AG10803 (cell line): ENCODE results near the gene KYAT1.

Source experiments
- DNase-seq: peaks from one replicate; pipeline ENCODE4 v3.0.0; 2010; ENCODE audit warnings: low read depth
- H3K4me3 ChIP-seq: 2 replicates; pipeline ENCODE4 v1.5.1; 2011; ENCODE audit warnings: mild to moderate bottlenecking, low read length, control low read depth
- TF ChIP-seq, protein P1 (sequence below): conservative IDR thresholded peaks from 2 replicates; pipeline ENCODE4 v1.5.1; 2011; ENCODE audit warnings: mild to moderate bottlenecking, low read length, control low read depth, inconsistent platforms

KYAT1 gene

DNA sequence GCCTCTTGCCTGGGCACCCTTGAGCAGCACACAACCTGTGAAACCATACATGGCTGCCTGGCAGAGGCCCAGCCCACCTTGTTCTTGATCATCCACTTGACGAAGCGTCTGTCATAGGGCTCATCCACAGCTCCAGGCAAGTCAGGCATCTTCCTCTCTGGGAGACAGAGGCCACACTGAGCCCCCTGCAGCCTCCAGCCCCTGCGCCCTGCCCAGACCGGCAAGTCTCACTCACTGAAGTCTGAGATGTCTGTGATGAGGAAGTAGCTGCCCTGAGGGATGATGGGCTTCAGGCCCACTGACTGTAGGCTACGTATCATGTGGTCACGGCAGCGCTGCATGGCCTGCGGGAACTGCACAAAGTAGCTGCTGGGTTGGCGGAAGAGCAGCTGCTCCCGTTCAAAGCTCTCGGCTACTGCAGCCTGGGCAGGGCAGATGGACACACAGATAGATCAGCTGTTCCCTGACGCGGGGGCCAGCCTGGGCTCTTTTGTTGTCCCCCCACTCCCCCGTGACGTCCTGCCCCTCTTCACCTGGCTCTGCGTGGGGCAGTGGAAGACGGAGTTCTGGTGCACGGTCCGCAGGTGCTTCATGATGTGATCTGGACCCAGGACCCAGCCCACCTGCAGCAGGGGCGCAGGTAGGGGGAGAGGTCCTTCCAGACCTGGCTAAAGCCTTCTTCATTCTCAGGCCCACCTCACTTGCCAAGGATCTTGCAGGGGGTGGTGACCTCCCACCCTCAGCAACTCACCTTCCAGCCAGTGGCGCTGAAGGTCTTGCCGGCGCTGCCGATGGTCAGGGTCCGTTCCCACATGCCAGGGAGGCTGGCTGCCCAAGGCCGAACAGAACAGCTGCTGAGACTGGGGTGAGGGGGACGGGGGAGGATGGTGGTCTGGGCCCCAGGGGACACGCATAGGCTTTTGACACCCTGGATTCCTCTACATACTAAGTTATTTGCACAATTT is 46.2 kb downstream of the KYAT1 start:
- no peak for DNase-seq
- H3K4me3 ChIP-seq, result no peak overlapping the region
- TF ChIP-seq, protein P1, sequence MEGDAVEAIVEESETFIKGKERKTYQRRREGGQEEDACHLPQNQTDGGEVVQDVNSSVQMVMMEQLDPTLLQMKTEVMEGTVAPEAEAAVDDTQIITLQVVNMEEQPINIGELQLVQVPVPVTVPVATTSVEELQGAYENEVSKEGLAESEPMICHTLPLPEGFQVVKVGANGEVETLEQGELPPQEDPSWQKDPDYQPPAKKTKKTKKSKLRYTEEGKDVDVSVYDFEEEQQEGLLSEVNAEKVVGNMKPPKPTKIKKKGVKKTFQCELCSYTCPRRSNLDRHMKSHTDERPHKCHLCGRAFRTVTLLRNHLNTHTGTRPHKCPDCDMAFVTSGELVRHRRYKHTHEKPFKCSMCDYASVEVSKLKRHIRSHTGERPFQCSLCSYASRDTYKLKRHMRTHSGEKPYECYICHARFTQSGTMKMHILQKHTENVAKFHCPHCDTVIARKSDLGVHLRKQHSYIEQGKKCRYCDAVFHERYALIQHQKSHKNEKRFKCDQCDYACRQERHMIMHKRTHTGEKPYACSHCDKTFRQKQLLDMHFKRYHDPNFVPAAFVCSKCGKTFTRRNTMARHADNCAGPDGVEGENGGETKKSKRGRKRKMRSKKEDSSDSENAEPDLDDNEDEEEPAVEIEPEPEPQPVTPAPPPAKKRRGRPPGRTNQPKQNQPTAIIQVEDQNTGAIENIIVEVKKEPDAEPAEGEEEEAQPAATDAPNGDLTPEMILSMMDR, result no peak

DNA sequence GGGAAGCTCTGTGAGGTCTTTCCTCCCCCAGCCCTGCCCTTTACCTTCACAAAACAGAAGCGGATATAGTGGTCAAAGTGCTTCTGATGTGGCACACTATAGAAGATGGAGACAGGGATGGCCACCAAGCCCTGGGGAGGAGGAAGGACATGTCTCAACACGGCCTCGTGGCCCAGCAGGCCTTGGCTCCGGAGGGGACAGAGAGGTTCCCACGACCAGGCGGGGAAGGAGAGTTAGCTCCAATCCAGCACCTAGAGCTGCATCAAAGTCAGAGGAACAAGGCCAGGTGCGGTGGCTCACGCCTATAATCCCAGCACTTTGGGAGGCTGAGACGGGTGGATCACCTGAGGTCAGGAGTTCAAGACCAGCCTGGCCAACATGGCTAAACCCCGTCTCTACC is 48.1 kb downstream of the KYAT1 start:
- no peak overlapping the region for H3K4me3 ChIP-seq
- DNase-seq, result no peak
- TF ChIP-seq, protein P1, result no peak

DNA sequence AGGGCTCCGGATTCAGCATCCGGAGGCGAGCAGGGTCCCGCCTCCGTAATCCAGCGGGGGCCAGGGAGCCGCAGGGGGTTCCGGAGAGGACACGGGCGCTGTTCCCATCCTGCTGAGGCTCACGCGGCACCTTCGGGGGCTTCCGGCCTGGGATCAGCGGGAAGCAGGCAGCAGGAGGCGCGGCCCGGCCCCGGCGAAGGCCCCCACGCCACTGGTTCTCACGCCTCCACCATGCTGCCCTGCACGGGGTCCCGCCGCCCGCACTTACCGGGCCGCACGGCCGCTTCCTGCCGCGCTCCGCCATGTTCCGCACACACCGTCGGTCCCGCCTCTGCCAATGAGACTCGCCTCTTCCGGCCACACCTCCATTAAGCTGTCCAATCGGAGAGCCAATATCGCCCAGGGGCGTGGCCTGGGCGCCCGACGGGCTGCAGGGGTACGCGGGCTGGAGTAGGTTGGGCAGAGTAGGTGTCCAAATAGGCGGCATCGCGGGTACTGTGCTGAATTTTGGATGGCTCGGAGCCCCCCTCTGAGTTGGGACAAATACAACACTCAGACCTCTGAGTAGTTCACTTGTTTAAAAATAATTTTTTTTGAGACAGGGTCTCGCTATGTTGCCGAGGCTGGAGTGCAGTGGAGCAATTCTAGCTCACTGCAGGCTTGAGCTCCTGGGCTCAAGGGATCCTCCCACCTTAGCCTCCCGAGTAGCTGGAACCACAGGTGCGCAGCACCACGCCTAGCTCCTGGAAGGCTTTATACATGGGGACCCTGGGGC is 52.1 kb downstream of the KYAT1 start, which contains the start of gene SPOUT1:
Gene SPOUT1 (minus strand): TSS at position 318 of the 775 bp plus-strand sequence. CDS start 14 bp downstream, at position 304.
- TF ChIP-seq, protein P1, result no peak
- peak within 1 kb of the TSS; percentile 84 for H3K4me3 ChIP-seq
- DNase-seq, result peak; percentile 86

DNA sequence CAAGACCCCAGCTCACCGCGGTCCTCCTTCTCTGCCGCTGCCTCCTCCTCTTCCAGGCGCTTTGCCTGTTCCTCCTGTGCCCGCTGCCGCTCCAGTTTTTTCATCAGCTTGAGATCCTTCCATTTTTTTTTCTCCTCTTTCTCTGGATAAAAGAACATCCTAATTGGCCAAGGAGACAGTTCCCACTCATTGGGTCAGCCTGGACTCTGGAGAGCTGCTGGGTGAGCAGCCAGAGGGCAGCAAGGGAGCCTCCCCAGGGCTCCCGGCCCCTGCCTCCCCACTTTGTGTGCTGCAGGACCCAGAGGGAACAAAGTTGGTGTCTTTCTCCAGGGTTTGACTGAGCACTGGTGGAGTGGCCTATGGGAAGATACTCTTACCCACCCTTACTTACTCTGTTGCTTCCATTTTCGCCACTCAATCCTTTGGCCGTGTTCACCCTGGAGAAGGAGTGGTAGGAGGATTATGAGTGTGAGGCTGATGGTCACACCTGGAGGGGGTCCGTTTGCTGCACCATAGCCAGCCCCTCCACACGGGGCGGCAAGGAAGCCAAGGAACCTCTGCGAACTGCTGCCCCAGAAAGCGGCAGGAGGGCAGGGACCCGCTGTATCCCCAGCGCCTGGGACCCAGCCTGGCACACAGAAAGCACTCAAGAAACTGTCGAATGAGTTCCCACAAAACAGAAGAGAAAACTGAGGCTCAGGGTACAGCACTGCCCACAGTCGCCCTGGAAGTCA is 52.9 kb downstream of the KYAT1 start:
- TF ChIP-seq, protein P1, result no peak
- no peak for DNase-seq
- H3K4me3 ChIP-seq, result peak overlapping the region; percentile 84

DNA sequence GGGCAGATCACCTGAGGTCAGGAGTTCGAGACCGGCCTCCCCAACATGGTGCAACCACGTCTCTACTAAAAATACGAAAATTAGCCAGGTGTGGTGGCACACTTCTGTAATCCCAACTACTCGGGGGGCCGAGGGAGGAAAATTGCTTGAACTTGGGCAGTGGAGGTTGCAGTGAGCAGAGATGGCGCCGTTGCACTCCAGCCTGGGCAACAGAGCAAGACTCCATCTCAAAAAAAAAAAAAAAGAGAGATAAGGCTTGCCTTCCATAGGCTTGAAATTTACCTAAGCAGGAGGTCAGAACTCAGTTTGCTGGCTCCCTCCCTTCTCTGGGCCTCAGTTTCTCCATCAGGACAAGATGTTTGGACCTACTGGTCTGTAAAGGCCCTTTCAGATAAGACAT is 53.5 kb downstream of the KYAT1 start:
- DNase-seq, result no peak
- TF ChIP-seq, protein P1, result no peak
- peak overlapping the region; percentile 84 for H3K4me3 ChIP-seq

DNA sequence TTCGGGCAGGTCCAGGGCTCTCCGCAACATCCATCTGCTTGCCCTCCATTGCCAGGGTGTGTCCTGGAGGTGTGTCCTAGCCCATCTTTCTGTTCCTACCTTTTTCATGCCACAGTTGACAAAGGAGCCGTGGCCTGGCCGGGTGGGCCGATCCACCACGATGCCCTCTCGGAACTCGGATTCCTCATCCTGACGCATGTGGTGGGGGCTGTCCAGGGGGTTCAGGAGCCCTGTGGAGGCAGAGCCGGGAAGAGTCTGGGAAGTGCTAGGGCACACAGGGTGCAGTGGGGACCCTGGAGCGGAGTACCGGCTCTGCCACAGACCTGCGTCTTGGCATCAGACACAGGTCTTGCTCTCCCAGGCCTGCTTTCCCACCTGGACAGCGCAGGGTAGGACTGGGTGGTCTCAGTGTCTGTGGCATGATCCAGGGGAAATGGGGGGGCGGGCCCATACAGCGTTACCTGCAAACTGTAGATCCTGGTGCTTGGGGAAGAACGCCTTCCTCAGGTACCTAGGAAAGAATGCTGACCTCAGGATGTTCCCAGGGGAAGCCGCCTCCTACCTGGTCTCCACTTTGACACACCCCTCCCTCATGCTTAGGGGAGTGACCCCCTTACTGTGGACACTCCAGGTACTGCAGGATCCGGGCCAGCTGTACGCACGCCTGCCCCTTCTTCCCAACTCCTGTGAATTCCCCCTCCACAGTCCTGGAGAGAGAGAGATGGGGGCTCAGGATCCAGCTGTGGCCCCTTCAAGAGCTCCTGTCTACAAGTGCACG is 55.6 kb downstream of the KYAT1 start:
- no peak overlapping the region for H3K4me3 ChIP-seq
- TF ChIP-seq, protein P1, result no peak
- DNase-seq, result no peak
